Natural killer cell (primary cell): ENCODE results near the gene GATB. TPM values are rescaled to one million over a fixed set of nuclear protein-coding genes. Genes with fewer than 3 reads are reported as not detected.

Experiments used
- ATAC-seq, 3 donors: fragments of 150-1000 bp in 2 of 3; fragments of 200-7000 bp in 1 of 3; cut with Tn5 transposase; 1 replicate in 1 of 3; 2 replicates in 2 of 3; pipeline ENCODE4 v1.10.0; 2021; ENCODE audit warnings: mild to moderate bottlenecking in 2 of 3, moderate library complexity in 2 of 3
- DNase-seq, 2 donors: peaks; one replicate each; pipeline versions ENCODE4 v3.0.0 to v3.0.0-alpha.2; 2013 to 2021; ENCODE audit warnings: mixed read lengths in 1 of 2
- H3K27ac ChIP-seq: one replicate; pipeline ENCODE4 v1.5.1; 2013; ENCODE audit warnings: mild to moderate bottlenecking, low read length
- H3K27me3 ChIP-seq: one replicate; pipeline ENCODE4 v1.6.1; 2013; ENCODE audit warnings: low read length; ENCODE audit not compliant: control insufficient read depth, insufficient read depth
- H3K36me3 ChIP-seq: one replicate; pipeline ENCODE4 v1.6.1; 2013; ENCODE audit warnings: low read length; ENCODE audit not compliant: control insufficient read depth, insufficient read depth
- H3K4me1 ChIP-seq: one replicate; pipeline ENCODE4 v1.6.1; 2013; ENCODE audit warnings: low read length; ENCODE audit not compliant: control insufficient read depth, insufficient read depth
- H3K4me3 ChIP-seq: one replicate; pipeline ENCODE4 v1.5.1; 2013; ENCODE audit warnings: low read length
- H3K9me3 ChIP-seq: one replicate; pipeline ENCODE4 v1.6.1; 2013; ENCODE audit warnings: low read length; ENCODE audit not compliant: control insufficient read depth, insufficient read depth
- H3K27ac Mint-ChIP-seq, 2 donors: one replicate each; pipeline ENCODE4 v1.8.0; 2022; ENCODE audit warnings: mild to moderate bottlenecking in 2 of 2, mixed read lengths in 2 of 2, moderate library complexity in 1 of 2
- H3K27me3 Mint-ChIP-seq, 2 donors: one replicate each; pipeline ENCODE4 v1.8.0; 2022; ENCODE audit warnings: low read depth in 2 of 2, mixed read lengths in 2 of 2
- H3K36me3 Mint-ChIP-seq: one replicate; pipeline ENCODE4 v1.8.0; 2022; ENCODE audit warnings: mixed read lengths
- H3K4me1 Mint-ChIP-seq, 2 donors: one replicate each; pipeline ENCODE4 v1.8.0; 2022; ENCODE audit warnings: mixed read lengths in 2 of 2
- H3K4me3 Mint-ChIP-seq: one replicate; pipeline ENCODE4 v1.8.0; 2022; ENCODE audit warnings: mild to moderate bottlenecking, moderate library complexity, mixed read lengths
- H3K9me3 Mint-ChIP-seq, 2 donors: one replicate each; pipeline ENCODE4 v1.8.0; 2022; ENCODE audit warnings: mixed read lengths in 2 of 2
- CTCF ChIP-seq: fragments of 200-600 bp; IDR thresholded peaks from one replicate; pipeline ENCODE4 v1.8.0; 2022; ENCODE audit warnings: antibody characterized with exemption
- WGBS: methylation state at CpG from one replicate; pipeline ENCODE4 v1.1.7; 2013; ENCODE audit warnings: missing lambda C conversion rate; ENCODE audit not compliant: insufficient coverage; 5-methylcytosine and 5-hydroxymethylcytosine counted together
- intact Hi-C: fragments of 100-400 bp; cut with micrococcal nuclease; formaldehyde crosslinking; loops from one replicate; pipeline ENCODE4 v1.14.2; 2022
- total RNA-seq, 4 donors: library from RNA; stranded (reverse); fragments of 120-200 nt in 1 of 4; gene quantifications; one replicate each; pipeline versions ENCODE4 v1.2.3 to v1.2.4, GENCODE V29; 2013 to 2022

Gene GATB
- total RNA-seq, 3 donors from 2014 or later (not counting 1 experiment from before 2014, with no cell fraction given): 5.6 to 7.2 (median 6.3) TPM

GRCh38 chr4:151681085-151681484 lies 79.7 kb downstream of the GATB start:
- ATAC-seq (no peak), DNase-seq (no peak)
- Mint-ChIP-seq H3K9me3 (no peaks in the 10 kb centered on the region), H3K27me3 (no peaks in the 10 kb centered on the region), H3K4me1 (no peaks in the 10 kb centered on the region), H3K4me3 (no peak overlapping the region), H3K36me3 (no peaks in the 10 kb centered on the region), H3K27ac (no peak overlapping the region)
- Histone ChIP-seq H3K36me3 (no peaks in the 10 kb centered on the region), H3K4me3 (no peak overlapping the region), H3K9me3 (no peaks in the 10 kb centered on the region), H3K4me1 (no peaks in the 10 kb centered on the region), H3K27me3 (no peaks in the 10 kb centered on the region), H3K27ac (no peak overlapping the region)
- intact Hi-C loops: no loop called here
- no peak for TF ChIP-seq CTCF
- 91% methylated on average over 3 of the region's 4 CpGs for WGBS

GRCh38 chr4:151679231-151679630 lies 81.6 kb downstream of the GATB start:
- Histone ChIP-seq H3K4me3 (no peak overlapping the region), H3K27me3 (no peaks in the 10 kb centered on the region), H3K4me1 (no peaks in the 10 kb centered on the region), H3K9me3 (no peaks in the 10 kb centered on the region), H3K36me3 (no peaks in the 10 kb centered on the region), H3K27ac (no peak overlapping the region)
- intact Hi-C loops: no loop called here
- ATAC-seq: no peak
- DNase-seq: no peak
- Mint-ChIP-seq H3K27ac (no peak overlapping the region), H3K9me3 (no peaks in the 10 kb centered on the region), H3K4me3 (no peak overlapping the region), H3K4me1 (no peaks in the 10 kb centered on the region), H3K36me3 (no peaks in the 10 kb centered on the region), H3K27me3 (no peaks in the 10 kb centered on the region)
- no peak for TF ChIP-seq CTCF
- WGBS: 89% methylated on average over 8 of the region's 8 CpGs

GRCh38 chr4:151678048-151678872 lies 82.5 kb downstream of the GATB start:
- DNase-seq (no peak), ATAC-seq (no peak)
- no peaks in the 10 kb centered on the region for H3K4me1 Mint-ChIP-seq
- no peak overlapping the region for H3K4me3 Mint-ChIP-seq
- no peaks in the 10 kb centered on the region for H3K36me3 Mint-ChIP-seq
- H3K4me3 ChIP-seq: no peak overlapping the region
- H3K4me1 ChIP-seq: no peaks in the 10 kb centered on the region
- no peak for TF ChIP-seq CTCF
- H3K27me3 ChIP-seq: no peaks in the 10 kb centered on the region
- no peak overlapping the region for H3K27ac ChIP-seq
- no peaks in the 10 kb centered on the region for H3K36me3 ChIP-seq
- H3K9me3 Mint-ChIP-seq: no peaks in the 10 kb centered on the region
- intact Hi-C loops: no loop called here
- no peak overlapping the region for H3K27ac Mint-ChIP-seq
- H3K27me3 Mint-ChIP-seq: no peaks in the 10 kb centered on the region
- 85% methylated on average over 11 of the region's 14 CpGs for WGBS
- H3K9me3 ChIP-seq: no peaks in the 10 kb centered on the region

- ATAC-seq: no peak
- Histone ChIP-seq H3K9me3 (no peaks in the 10 kb centered on the region), H3K27me3 (no peaks in the 10 kb centered on the region), H3K4me1 (no peaks in the 10 kb centered on the region), H3K36me3 (no peaks in the 10 kb centered on the region), H3K4me3 (no peak overlapping the region), H3K27ac (no peak overlapping the region)
- Mint-ChIP-seq H3K4me3 (no peak overlapping the region), H3K27me3 (no peaks in the 10 kb centered on the region), H3K27ac (no peak overlapping the region), H3K9me3 (no peaks in the 10 kb centered on the region), H3K36me3 (no peaks in the 10 kb centered on the region), H3K4me1 (no peaks in the 10 kb centered on the region)
- no peak for DNase-seq
- WGBS: 97% methylated on average over 3 of the region's 3 CpGs
- no peak for TF ChIP-seq CTCF
- intact Hi-C loops: no loop called here
Observed at GRCh38 chr4:151677193-151677592, 83.6 kb downstream of the GATB start.
